ENCODE data around the gene KRT78. TPM values are rescaled to one million over a fixed set of nuclear protein-coding genes. Genes with fewer than 3 reads are reported as not detected.

The KRT78 gene
- total RNA-seq, 1 experiment from 2014 or later, result 0.15 TPM

- Histone ChIP-seq H2AFZ (ENCODE audit: low read length) (no peak overlapping the region), H3F3A (ENCODE audit: low read length, unreplicated experiment) (no peaks in the 10 kb centered on the region), H3K9me3 (ENCODE audit: low read length) (no peaks in the 10 kb centered on the region), H3K9me2 (replicated peaks; ENCODE audit: low read length) (no peaks in the 10 kb centered on the region), H3K79me2 (ENCODE audit: low read length) (no peaks in the 10 kb centered on the region), H4K20me1 (ENCODE audit: low read length) (no peaks in the 10 kb centered on the region), H3K4me1 (ENCODE audit: insufficient read depth, low read length) (peaks cover 14% of the 10 kb centered on the region), H3K36me3 (ENCODE audit: low read depth, low read length) (no peaks in the 10 kb centered on the region), H3K9ac (ENCODE audit: low read length) (no peak overlapping the region), H3K4me2 (ENCODE audit: low read length) (0 out of 2 replicates have a peak overlapping the region, but pooled peaks have one; percentile 27), H3K4me3 (ENCODE audit: low read length) (no peak overlapping the region), H3K27me3 (ENCODE audit: low read length) (no peaks in the 10 kb centered on the region; the same call in 1 of the 2 replicates), H3K27ac (ENCODE audit: low read length) (peak overlapping the region; percentile 62; the same call in 1 of the 2 replicates)
- TSS peak; percentile 47 for BruUV-seq (replicated peaks)
- intact Hi-C loops (cut with micrococcal nuclease), result no loop called here
- CTCF ChIA-PET, result no interaction called here
- POLR2A ChIA-PET (ENCODE audit: unreplicated experiment), result no interaction called here
- no peak for TF ChIP-seq EZH2phosphoT487 (IDR thresholded peaks at IDR 0.05; ENCODE audit: borderline replicate concordance, low read length)
- no peak for TF ChIP-seq EZH2 (IDR thresholded peaks at IDR 0.05; ENCODE audit: low read length, unreplicated experiment)
- TF ChIP-seq CTCF (conservative IDR thresholded peaks at IDR 0.05; ENCODE audit: low read depth, low read length), result no peak
- ATAC-seq, result no peak
- no peak for DNase-seq
Measured at GRCh38 chr12:52813203-52813819, 35.5 kb downstream of the KRT78 start.

GRCh38 chr12:52812749-52813148, 36.0 kb downstream of the KRT78 start:
- TF ChIP-seq EZH2 (IDR thresholded peaks at IDR 0.05; ENCODE audit: low read length, unreplicated experiment) (no peak), EZH2phosphoT487 (IDR thresholded peaks at IDR 0.05; ENCODE audit: borderline replicate concordance, low read length) (no peak)
- Histone ChIP-seq H3K4me1 (ENCODE audit: insufficient read depth, low read length) (peaks cover 14% of the 10 kb centered on the region), H3K27ac (ENCODE audit: low read length) (no peak overlapping the region), H3K27me3 (ENCODE audit: low read length) (no peaks in the 10 kb centered on the region; the same call in 1 of the 2 replicates), H3K36me3 (ENCODE audit: low read depth, low read length) (no peaks in the 10 kb centered on the region), H3F3A (ENCODE audit: low read length, unreplicated experiment) (no peaks in the 10 kb centered on the region), H2AFZ (ENCODE audit: low read length) (no peak overlapping the region), H3K9ac (ENCODE audit: low read length) (no peak overlapping the region), H4K20me1 (ENCODE audit: low read length) (no peaks in the 10 kb centered on the region), H3K9me3 (ENCODE audit: low read length) (no peaks in the 10 kb centered on the region), H3K9me2 (replicated peaks; ENCODE audit: low read length) (no peaks in the 10 kb centered on the region), H3K4me2 (ENCODE audit: low read length) (no peak overlapping the region), H3K79me2 (ENCODE audit: low read length) (no peaks in the 10 kb centered on the region), H3K4me3 (ENCODE audit: low read length) (no peak overlapping the region)
- ChIA-PET CTCF (no interaction called here), POLR2A (ENCODE audit: unreplicated experiment) (no interaction called here)
- ATAC-seq (no peak), DNase-seq (no peak)
- intact Hi-C loops (cut with micrococcal nuclease), result no loop called here
- BruUV-seq (replicated peaks), result no TSS peak

GRCh38 chr12:52812073-52812400, 36.8 kb downstream of the KRT78 start:
- Histone ChIP-seq H3K36me3 (ENCODE audit: low read depth, low read length) (no peaks in the 10 kb centered on the region), H3K9me2 (replicated peaks; ENCODE audit: low read length) (no peaks in the 10 kb centered on the region), H3K27ac (ENCODE audit: low read length) (no peak overlapping the region), H4K20me1 (ENCODE audit: low read length) (no peaks in the 10 kb centered on the region), H3K27me3 (ENCODE audit: low read length) (no peaks in the 10 kb centered on the region), H3K4me1 (ENCODE audit: insufficient read depth, low read length) (peaks cover 14% of the 10 kb centered on the region), H3F3A (ENCODE audit: low read length, unreplicated experiment) (no peaks in the 10 kb centered on the region), H3K4me3 (ENCODE audit: low read length) (no peak overlapping the region), H3K79me2 (ENCODE audit: low read length) (no peaks in the 10 kb centered on the region), H2AFZ (ENCODE audit: low read length) (no peak overlapping the region), H3K9ac (ENCODE audit: low read length) (no peak overlapping the region), H3K9me3 (ENCODE audit: low read length) (no peaks in the 10 kb centered on the region), H3K4me2 (ENCODE audit: low read length) (no peak overlapping the region)
- no peak for TF ChIP-seq EZH2phosphoT487 (IDR thresholded peaks at IDR 0.05; ENCODE audit: borderline replicate concordance, low read length)
- TF ChIP-seq CTCF (conservative IDR thresholded peaks at IDR 0.05; ENCODE audit: low read depth, low read length), result no peak
- no peak for TF ChIP-seq EZH2 (IDR thresholded peaks at IDR 0.05; ENCODE audit: low read length, unreplicated experiment)
- DNase-seq (no peak), ATAC-seq (no peak)
- ChIA-PET POLR2A (ENCODE audit: unreplicated experiment) (no interaction called here), CTCF (interaction anchor here (0.6 kb wide), 1 partner anchor 69 kb away, joined by 3 read pairs; no protein-coding TSS in a partner anchor)
- intact Hi-C loops (cut with micrococcal nuclease), result no loop called here
- BruUV-seq (replicated peaks), result no TSS peak
